GM18870 (cell line): ENCODE data around the gene ZNF652.
A peak's percentile ranks its signal among the peaks of the same experiment; 100 is the strongest.

Experiments
- ATAC-seq: cut with Tn5 transposase; IDR thresholded peaks from one replicate; pipeline ENCODE4 v1.9.1; 2021; ENCODE audit warnings: moderate library complexity; ENCODE audit not compliant: unreplicated experiment

ZNF652 gene

DNA sequence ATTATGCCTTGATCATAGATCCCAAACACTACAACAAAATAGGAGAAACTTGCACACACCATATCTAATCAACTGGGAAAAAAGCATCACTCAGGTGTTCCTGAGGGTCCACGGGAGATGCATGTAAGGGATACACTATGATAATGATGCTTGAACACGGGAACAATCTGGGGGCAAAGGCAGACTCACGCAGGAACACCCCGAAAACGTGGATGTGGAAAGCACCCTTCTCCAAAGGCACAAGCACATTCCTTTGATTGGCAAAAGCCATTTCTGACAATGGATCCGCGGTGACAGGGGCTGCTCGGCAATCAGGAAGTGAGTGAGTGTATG, 1.3 kb downstream of the ZNF652 start:
- ATAC-seq, result no peak

DNA sequence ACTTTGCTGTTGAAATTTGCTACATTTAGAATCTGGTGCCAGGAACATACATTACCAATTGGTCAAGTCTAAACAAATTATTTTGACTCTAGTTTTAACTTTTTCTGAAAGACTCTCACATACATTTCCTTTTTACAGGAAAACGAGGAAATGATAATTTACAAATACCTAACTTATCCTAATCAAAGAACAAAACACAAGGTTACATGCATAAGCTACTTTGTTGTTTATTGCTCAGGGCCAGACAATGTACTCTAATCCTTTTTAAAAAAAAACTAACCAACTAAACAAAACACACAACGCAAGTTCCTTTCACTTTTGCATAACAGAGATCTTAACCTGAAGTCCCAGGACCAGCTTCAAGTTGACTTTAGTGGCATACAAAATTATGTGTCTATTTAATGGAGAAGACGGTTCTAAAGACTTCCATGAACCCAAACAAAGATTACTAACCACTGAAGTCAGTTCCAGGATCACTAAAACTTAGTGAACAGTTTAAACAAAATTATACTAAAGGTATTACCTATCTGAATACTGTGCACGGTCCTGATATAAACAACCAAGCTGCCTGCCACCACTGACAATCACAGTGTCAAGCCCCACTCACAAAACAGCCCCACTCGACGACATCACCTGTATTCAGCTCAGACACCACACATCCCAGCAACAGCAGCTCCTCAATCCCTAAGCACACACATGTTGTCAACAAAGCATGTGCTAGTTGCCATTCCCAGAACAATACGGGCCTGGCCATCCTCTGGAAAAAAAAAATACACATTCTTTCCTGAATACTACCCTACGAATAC, 1.9 kb downstream of the ZNF652 start:
- ATAC-seq, result no peak

DNA sequence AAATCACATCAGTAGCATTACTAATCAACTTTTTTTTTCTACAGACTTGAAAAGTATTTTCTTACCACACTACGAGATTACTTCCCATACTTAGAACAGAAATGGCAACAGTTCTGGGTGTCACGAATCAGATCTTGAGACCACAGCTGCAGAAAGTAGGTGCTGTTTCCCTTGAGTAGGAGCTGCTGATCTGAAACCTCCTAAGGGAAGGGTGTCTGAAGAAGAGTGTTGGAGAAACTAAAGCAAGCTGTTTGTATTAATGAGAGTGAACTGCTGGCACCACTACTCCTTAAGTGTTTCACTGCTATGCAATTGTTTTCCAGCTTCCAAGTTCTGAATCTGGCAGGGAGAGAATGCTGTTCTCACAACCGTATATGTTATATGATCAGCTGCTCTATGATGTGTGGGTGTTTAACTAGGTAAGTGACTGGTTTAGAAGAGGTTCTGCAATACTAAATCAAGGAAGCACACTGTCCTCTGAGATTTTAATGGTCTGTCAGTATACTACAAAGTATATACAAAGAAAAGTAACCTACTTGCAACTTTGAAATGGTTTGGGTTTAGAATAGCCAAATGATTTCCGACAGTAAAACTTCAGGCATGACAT, 3.3 kb downstream of the ZNF652 start:
- no peak for ATAC-seq

GRCh38 chr17:49357516-49357915, 4.5 kb downstream of the ZNF652 start:
- no peak for ATAC-seq

DNA sequence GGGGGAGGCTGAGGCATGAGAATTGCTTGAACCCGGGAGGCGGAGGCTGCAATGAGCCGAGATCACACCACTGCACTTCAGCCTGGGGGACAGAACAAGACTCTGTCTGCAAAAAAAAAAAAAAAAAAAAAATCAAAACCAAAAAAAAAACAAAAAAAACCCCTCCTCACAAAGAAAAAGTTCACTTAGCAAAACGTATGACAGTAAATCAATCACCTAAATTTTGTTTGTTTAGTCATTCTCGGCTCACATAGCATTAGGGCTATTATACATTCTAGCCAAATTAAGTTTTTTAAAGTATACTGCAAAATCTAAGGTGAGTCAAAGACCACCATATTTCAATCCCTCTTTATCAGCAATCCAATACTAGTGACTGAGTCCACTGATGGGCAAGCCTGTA, 5.7 kb downstream of the ZNF652 start:
- no peak for ATAC-seq

DNA sequence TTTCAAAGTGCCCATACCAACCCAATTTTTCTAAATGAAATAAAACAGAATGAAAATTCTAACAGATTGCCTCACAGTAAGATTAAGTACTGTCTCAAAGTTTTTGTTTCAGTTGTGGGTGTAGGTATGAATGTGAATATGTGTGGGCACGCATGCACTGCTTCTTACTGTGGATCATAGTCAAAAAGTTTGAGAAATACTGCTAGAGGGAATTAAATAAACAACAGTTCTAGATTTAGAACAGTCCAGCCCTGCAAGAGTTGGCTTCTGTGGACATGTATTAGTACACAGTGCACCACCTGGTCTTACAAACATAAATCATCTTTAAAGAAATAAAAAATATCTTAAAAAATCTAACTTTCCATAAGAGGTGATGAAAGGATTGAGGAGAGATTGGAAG, 8.4 kb downstream of the ZNF652 start:
- no peak for ATAC-seq

DNA sequence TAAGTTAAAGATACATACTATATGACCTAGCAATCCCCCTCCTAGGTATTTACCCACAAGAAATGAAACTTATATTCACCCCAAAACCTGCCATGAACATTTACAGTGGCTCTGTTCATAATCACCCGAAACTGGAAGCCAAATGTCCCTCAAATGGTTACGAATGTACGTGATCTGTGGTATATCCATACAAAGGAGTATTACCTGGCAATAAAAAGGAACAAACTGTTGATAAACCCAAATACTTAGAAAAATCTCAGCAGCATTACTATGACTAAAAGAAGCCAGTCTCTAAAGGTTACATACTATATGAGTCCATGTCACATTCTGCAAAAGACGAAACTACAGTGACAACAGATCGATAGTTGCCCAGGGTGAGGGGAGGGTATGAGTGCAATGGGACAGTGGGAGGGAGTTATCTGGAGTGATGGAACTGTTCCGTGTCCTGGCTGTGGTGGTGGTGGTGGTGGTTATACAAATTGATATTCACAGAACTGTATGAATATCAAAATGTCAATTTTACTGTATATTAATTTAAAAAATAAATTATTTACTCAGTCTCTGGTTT, 9.4 kb downstream of the ZNF652 start:
- no peak for ATAC-seq

GRCh38 chr17:49351572-49352140, 10.4 kb downstream of the ZNF652 start:
- ATAC-seq, result no peak

GRCh38 chr17:49349541-49349940, 12.5 kb downstream of the ZNF652 start:
- no peak for ATAC-seq

DNA sequence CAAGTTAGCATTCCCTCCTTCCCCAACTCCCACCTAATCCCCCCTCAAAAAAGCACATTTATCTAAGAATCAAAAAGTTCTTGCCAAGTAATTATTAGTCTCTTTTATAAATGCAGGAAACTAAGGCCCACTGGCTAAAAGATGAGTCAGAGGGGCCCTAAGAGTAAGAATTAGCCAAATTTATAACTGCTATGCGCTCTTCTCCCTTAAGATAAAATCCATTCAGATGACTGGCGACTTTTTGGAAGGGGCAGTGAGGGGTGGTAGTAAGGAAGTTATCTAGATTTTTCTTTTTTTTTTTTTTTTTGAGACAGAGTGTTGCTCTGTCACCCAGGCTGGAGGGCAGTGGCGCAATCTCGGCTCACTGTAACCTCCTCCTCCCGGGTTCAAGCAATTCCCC, 17.1 kb downstream of the ZNF652 start:
- ATAC-seq, result no peak

- no peak for ATAC-seq
Measured at GRCh38 chr17:49343273-49343672, 18.8 kb downstream of the ZNF652 start.

- ATAC-seq, result peak; percentile 42
Measured at GRCh38 chr17:49342575-49342936, 19.5 kb downstream of the ZNF652 start.

DNA sequence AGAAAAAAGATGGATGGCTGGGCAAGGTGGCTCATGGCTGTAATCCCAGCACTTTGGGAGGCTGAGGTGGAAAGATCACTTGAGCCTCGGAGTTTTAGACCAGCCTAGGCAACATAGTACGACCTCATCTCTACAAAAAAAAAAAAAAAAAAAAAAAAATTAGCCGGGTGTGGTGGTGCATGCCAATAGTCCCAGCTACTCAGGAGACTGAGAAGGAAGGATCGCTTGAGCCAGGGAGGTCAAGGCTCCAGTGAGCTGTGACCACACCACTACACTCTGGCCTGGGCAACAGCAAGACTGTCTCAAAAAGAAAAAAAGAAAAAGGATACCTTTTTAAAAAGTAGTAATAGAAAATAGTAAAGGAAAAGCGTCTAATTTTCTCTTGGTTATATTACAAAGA, 20.7 kb downstream of the ZNF652 start:
- ATAC-seq, result no peak

- ATAC-seq, result no peak
Measured at GRCh38 chr17:49339354-49339753, 22.7 kb downstream of the ZNF652 start.

DNA sequence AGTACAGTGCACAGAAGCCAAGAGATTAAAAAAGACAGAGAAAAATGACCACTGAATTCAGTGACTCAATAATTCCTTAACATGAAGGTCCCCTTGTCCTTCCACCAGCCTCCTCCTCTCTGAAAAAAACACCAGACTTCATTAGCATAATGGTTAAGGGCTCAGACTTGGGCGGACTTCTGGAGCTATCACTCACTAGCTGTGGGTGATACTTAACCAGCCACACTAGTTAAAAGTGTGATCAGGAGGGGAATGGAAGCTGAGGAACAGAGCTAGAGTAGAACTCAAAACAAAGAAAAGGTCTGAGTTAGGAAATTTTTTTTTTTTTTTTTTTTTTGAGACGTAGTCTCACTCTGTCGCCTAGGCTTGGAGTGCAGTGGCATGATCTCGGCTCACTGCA, 23.2 kb downstream of the ZNF652 start:
- no peak for ATAC-seq

GRCh38 chr17:49337884-49338283, 24.2 kb downstream of the ZNF652 start:
- no peak for ATAC-seq

DNA sequence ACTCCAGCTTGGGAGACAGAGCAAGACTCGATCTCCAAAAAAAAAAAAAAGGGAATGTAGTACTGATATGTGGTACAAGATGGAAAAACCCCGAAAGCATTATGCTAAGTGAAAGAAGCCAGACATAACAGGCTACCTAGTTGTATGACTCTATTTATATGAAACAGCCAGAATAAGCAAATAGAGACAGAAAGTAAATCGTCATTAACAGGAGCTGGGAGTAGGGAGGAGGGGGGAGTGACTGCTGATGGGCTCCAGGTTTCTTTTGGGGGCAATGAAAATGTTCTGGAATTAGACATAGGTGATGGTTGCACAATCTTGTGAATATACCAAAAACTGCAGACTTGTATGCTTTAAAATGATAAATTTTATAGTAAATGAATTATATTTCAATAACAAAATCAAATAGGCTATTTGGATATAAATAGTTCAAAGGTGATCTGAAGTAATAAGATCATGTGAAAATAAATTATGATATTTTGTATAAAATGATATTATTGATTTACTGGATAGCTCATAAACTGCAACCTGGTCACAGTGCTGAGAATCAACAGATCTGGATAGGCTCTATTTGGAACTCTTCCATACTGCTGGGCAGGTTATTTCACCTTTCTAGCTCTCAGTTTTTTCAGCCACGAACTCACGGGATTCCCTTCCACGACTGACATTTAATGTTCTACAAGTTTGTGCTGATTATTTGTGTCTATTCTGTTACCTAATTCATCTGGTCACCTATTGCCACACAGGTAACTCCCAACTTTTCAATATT, 27.1 kb downstream of the ZNF652 start:
- no peak for ATAC-seq

DNA sequence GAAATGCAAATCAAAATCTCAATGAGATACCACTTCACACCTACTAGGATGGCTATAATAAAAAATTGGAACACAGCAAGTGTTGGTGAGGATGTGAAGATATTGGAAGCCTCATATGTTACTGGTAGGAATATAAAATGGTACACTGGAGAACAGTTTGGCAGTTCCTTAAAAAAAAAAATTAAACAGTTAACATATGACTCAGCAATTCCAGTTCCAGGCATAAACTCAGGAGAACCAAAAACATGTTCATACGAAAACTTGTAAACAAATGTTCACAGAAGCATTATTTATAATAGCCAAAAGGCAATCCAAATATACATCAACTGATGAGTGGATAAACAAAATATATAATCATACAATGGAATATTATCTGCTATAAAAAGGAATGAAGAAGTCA, 28.2 kb downstream of the ZNF652 start:
- no peak for ATAC-seq

DNA sequence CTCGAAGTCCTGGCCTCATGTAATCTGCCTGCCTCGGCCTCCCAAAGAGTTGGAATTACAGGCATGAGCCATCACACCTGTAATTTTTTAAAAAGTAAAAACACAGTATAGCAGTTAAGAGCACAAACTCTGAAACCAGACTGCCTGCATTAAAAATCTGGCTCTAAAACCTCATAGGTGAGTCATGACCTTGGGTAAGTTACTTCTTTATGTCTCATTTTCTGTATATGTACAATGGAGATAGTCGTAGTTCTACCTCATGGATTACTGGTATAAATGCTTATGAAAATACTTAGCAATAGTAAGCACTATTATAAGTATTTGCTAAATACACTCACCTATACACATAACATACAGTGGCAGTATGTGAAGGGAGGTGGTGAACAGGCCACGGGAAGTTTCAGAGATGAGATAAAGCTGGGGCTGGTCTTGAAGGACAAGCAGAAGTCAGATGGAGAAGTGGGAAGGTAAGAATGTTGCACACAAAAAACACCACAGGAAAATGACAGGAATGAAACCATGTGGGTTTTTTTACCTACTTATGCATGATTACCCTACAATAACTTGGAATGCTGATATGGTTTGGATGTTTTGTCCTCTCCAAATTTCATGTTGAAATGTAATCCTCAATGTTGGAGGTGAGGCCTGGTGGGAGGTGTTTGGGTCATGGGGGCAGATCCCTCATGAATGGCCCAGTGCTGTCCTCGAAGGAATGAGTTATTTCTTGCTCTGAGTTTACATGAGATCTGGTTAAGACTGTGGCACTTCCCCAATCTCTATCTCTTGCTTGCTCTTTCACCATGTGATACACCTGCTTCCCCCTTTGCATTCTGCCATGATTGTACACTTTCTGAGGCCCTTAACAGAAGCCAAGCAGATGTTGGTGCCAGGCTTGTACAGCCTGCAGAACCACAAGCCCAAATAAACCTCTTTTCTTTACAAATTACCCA, 33.9 kb downstream of the ZNF652 start:
- ATAC-seq, result no peak

DNA sequence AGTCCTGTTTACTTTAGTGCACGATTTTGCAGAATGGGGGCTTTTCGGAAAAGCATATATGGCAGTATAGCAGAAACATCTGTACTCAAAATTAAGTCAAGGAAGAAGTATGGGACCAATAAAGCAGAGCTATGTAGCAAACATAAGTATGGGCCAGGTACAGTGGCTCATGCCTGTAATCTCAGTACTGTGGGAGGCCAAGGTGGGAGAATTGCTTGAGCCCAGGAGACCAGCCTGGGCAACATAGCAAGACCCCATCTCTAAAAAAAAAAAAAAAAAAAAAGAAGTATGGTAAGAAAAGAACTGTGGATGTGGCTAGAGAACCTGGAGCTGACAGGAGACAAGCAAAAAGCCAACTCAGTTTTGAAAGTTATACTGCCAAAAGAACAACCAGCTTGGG, 36.1 kb downstream of the ZNF652 start:
- no peak for ATAC-seq
